GM12891 (cell line): Measurements from ENCODE around the gene OR2D3.

Experiments
- POLR2A ChIP-seq: IDR thresholded peaks from 2 replicates; pipeline ENCODE4 v1.6.1; 2011; ENCODE audit warnings: low read depth, low read length, control low read depth
- POLR2AphosphoS5 ChIP-seq: IDR thresholded peaks from 2 replicates; pipeline ENCODE4 v1.6.1; 2011; ENCODE audit warnings: low read depth, low read length, control low read depth
- POU2F2 ChIP-seq: IDR thresholded peaks from 2 replicates; pipeline ENCODE4 v1.6.1; 2011; ENCODE audit warnings: low read depth, mild to moderate bottlenecking, control low read depth, low read length, moderate library complexity
- SPI1 ChIP-seq: IDR thresholded peaks from 2 replicates; pipeline ENCODE4 v1.6.1; 2011; ENCODE audit warnings: low read depth, low read length, control low read depth

DNA sequence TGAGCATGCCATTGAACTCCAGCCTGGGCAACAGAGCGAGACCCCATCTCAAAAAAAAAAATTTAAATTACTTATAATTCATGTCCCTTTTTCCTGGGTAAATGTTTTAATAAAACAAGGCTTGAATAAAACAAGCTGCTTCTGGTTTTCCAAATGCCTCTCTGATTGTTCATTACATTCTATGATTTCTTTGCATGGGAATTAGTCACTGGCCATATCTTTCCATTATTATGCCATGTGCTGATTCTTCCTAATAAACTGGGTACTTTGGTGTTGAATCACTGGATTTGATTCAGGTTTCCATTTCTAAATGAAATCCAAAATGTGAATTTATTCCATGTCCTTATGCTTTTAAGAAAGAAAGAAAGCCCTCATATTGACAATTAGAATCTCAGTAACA, 48.0 kb downstream of the OR2D3 start:
- TF ChIP-seq POLR2AphosphoS5, result no peak
- TF ChIP-seq POLR2A, result no peak
- TF ChIP-seq SPI1, result no peak
- TF ChIP-seq POU2F2, result no peak
